ES-I3 (cell line): ENCODE data around the gene TACR2.

ENCODE experiments used
- H3K36me3 ChIP-seq: 2 replicates; pipeline ENCODE4 v1.6.1; 2013; ENCODE audit warnings: mild to moderate bottlenecking, low read length, control low read depth, moderate library complexity; ENCODE audit not compliant: insufficient read depth
- H3K4me1 ChIP-seq: 2 replicates; pipeline ENCODE4 v1.6.1; 2013; ENCODE audit warnings: mild to moderate bottlenecking, control low read depth, low read length; ENCODE audit not compliant: insufficient read depth
- H3K9ac ChIP-seq: 2 replicates; pipeline ENCODE4 v1.6.1; 2013; ENCODE audit warnings: low read depth, mild to moderate bottlenecking, low read length, moderate library complexity
- H3K9me3 ChIP-seq: 2 replicates; pipeline ENCODE4 v1.6.1; 2013; ENCODE audit warnings: mild to moderate bottlenecking, low read length, moderate library complexity; ENCODE audit not compliant: control insufficient read depth, insufficient read depth

Gene TACR2

DNA sequence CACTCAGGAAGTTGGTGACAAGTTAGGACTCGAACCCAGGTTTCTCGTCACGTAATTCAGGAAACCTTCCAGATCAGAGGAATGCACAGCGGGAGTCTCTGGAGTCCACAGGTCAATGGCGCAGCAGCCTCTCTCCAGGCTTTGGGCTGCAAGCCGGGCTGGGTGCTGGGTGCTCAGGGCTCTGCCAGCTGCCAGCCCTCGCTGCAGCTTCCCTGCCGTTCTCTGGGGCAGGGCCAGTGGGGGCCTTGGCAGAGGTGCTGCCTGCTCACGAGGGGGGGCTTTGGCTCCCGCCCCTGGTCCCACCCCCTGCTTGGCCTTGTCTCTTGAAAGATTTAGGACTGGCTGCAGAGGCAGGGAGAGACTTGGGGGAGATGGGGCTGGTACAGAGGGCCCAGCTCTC is at the start of gene TACR2:
TACR2 (minus strand) TSS at position 224 of the 400 bp plus-strand sequence. CDS start 595 bp downstream, outside the sequence.
- no peaks in the 10 kb centered on the region; the same call in 1 of the 2 replicates for H3K9me3 ChIP-seq
- no peak within 1 kb of the TSS for H3K9ac ChIP-seq
- no peaks in the 10 kb centered on the region for H3K36me3 ChIP-seq
- H3K4me1 ChIP-seq: no peaks in the 10 kb centered on the region; the same call in 1 of the 2 replicates

DNA sequence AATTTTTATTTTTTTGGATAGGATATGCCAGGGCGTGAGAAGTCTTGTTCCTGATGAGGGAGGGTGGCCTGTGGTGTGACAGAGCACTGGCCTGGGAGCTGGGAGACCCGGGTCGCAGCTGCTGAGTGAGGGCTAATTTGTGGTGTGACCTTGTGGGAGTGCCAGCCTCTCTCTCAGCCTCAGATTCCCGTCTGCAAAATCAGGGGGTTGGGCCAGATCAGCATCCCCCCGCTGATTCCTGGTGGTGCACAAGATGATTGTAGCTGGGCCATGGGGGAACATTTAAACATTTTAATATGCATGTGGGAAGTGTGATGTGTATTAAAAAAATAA is 49.4 kb upstream of the TACR2 start:
- peaks cover 9% of the 10 kb centered on the region; the same call in 1 of the 2 replicates for H3K4me1 ChIP-seq
- no peaks in the 10 kb centered on the region for H3K9me3 ChIP-seq
- no peaks in the 10 kb centered on the region for H3K36me3 ChIP-seq
- no peak overlapping the region for H3K9ac ChIP-seq

- Histone ChIP-seq H3K9ac (no peak overlapping the region), H3K9me3 (no peaks in the 10 kb centered on the region), H3K36me3 (no peaks in the 10 kb centered on the region), H3K4me1 (peaks cover 13% of the 10 kb centered on the region; the same call in 1 of the 2 replicates)
Observed at GRCh38 chr10:69465457-69466157, 48.9 kb upstream of the TACR2 start.

DNA sequence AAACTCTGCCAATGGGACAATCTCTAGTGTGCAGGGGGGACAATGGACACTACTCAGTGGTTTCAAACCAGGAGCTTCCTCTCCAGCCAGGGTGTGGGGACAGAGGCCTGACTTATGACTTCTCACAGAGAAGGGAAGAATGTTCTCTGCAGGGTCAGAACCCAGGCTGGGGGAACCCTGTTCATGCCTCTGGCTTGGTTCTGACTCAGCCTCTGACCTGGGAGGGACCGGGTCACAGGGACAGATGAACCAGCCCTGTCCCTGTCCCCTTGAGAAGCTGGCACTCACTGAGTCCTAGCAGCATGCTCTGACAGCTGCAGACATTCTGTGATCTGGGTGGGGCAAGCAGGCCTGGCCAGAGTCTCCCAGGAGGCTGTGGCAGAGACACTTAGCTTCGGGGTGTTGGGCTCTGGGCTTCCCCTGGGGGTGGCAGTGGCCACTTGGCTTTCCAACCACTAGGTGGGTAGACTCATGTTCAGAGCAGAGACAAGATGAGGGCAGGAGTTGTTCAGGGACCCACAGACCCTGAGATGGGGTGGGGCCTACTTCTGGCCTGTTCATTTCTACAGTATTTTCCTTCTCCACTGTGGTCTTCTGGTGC is 48.2 kb upstream of the TACR2 start:
- no peaks in the 10 kb centered on the region for H3K36me3 ChIP-seq
- H3K4me1 ChIP-seq: peaks cover 13% of the 10 kb centered on the region; the same call in 1 of the 2 replicates
- H3K9me3 ChIP-seq: no peaks in the 10 kb centered on the region
- no peak overlapping the region for H3K9ac ChIP-seq

DNA sequence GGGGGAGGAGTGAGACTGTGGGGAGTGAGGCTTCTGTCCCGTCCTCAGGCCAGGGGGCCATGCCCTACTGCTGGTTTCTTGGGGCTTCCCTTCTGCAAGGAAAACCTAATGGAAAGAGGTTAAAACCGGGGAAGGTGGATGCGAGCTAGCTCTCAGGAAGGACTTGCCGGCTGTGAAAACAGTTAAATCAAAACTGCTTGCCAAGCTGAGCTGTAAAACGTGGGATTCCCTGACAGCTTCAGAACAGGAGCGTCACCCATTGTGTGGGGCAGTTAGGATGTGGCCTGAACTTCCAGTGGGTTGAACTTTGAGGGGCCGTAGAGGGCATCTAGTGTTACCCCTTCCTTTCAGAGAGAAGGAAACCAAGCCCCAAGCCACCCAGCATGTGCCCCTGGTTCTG is 47.7 kb upstream of the TACR2 start:
- H3K9ac ChIP-seq: no peak overlapping the region
- H3K36me3 ChIP-seq: no peaks in the 10 kb centered on the region
- H3K9me3 ChIP-seq: no peaks in the 10 kb centered on the region
- H3K4me1 ChIP-seq: peaks cover 13% of the 10 kb centered on the region; the same call in 1 of the 2 replicates

- no peaks in the 10 kb centered on the region for H3K9me3 ChIP-seq
- H3K4me1 ChIP-seq: peaks cover 13% of the 10 kb centered on the region; the same call in 1 of the 2 replicates
- H3K9ac ChIP-seq: no peak overlapping the region
- no peaks in the 10 kb centered on the region for H3K36me3 ChIP-seq
Observed at GRCh38 chr10:69463886-69464285, 47.2 kb upstream of the TACR2 start.

DNA sequence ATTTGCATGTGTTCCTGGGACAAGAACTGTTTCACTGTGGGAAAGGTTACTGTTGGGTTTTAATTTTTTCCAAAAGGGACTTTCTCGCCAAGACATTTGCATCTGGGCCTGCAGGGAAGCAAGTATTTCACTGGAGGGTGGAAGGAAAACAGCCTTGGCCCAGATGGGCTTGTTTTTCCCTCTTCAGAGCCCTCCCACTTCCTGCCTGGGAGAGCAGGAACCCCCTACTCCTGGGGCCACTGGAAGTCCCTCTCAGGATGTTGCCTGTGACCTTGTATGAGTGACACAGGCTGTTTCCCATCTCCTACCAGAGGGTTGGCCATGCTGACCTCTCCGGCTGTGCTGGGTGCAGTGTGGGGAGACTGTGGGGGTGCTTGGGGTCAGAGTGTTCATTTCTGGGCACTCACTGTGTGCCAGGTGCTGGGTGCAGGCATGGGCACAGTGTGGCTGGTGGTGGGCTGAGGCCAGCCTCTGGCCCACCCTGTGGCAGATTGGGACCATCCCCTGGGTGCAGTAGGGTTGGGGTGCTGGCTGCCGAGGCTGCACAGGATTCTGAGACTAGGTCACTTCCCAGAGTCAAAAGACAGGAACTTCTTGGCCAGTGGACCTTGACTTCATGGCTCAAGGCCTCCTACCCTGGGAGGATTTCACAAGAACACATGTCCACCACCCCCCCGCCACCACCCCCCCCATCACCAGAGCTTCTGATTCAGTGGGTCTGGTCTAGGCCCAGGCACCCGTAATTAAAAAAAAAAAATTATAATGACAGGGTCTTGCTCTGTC is 44.7 kb upstream of the TACR2 start:
- H3K4me1 ChIP-seq: peaks cover 14% of the 10 kb centered on the region; the same call in 1 of the 2 replicates
- H3K9ac ChIP-seq: no peak overlapping the region

GRCh38 chr10:69460576-69461242 is 44.0 kb upstream of the TACR2 start:
- H3K4me1 ChIP-seq: peaks cover 14% of the 10 kb centered on the region; the same call in 1 of the 2 replicates
- no peak overlapping the region for H3K9ac ChIP-seq
- no peaks in the 10 kb centered on the region for H3K9me3 ChIP-seq
- H3K36me3 ChIP-seq: no peaks in the 10 kb centered on the region

More for the DNA sequence above, 44.7 kb upstream of the TACR2 start:
- Histone ChIP-seq H3K9me3 (no peaks in the 10 kb centered on the region), H3K36me3 (no peaks in the 10 kb centered on the region)

- Histone ChIP-seq H3K9ac (no peak overlapping the region), H3K9me3 (no peaks in the 10 kb centered on the region), H3K36me3 (no peaks in the 10 kb centered on the region), H3K4me1 (peaks cover 14% of the 10 kb centered on the region; the same call in 1 of the 2 replicates)
Observed at GRCh38 chr10:69459893-69460575, 43.3 kb upstream of the TACR2 start.

DNA sequence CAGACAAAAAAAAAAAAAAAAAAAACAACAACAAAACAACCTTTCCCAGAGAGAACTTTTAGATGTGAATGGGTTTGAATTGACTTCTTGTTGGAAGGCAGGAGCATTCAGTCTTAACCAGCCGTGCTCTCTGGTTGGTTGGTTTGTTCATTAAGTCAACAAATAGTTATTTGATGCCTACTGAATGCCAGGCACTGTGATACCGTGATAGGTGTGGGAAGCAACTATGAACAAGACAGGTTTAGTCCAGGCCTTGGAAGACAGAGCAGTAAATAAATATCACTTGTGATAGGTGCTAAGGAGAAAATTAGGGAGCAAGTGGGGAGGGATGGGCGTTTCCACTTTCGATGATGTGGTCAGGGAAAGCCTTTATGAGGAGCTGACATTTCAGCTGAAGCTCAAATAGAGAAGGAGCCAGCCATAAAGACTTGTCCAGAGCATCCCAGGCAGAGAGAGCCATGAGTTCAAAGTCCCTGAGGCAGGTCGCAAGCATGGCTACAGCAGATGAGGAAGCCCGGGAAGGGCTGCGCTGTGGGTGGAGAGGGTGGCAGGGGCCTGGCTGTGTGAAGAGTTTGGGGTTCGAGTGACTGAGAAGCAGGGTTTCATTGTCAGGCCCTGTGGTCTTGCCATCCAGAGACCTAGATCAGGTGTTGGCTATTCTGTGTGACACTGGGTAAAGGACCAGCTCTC is 42.5 kb upstream of the TACR2 start:
- Histone ChIP-seq H3K9me3 (no peaks in the 10 kb centered on the region), H3K4me1 (peaks cover 14% of the 10 kb centered on the region; the same call in 1 of the 2 replicates)

DNA sequence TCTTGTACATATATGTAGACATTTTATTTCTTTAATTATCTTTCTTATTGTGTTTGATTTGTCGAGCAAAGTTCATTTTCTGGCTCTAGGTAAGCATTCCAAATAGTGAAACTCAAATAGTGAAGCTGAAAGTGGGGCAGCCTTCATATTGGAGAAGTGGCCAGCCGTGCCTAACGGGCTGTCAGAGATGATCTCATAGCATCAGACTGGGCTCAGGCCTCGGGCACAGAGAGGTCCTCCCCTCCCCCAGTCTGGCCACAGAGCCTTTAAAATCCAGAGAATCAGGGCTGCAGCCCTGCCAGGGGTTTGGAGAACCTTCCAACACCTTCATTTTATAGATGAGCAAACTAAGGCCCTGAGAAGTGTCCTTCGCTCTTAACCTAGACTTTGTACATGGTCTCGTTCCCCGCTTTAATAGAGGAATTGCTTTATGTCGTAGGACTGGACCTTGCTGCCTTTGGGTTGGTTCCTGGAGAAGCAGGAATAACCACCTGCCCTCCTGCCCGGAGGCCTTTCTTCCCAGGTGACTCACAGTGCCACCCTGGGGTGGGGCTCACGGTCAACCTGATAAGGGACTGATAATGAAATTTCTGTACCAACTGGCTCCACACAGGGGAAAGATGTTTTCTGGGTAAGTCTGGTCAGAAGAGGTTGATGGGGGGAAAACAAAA is 41.8 kb upstream of the TACR2 start:
- H3K9me3 ChIP-seq: no peaks in the 10 kb centered on the region
- no peak overlapping the region for H3K9ac ChIP-seq
- H3K36me3 ChIP-seq: no peaks in the 10 kb centered on the region
- H3K4me1 ChIP-seq: peaks cover 14% of the 10 kb centered on the region; the same call in 1 of the 2 replicates

More for the DNA sequence above, 42.5 kb upstream of the TACR2 start:
- H3K36me3 ChIP-seq: no peaks in the 10 kb centered on the region
- no peak overlapping the region for H3K9ac ChIP-seq

- Histone ChIP-seq H3K4me1 (peaks cover 14% of the 10 kb centered on the region; the same call in 1 of the 2 replicates), H3K9me3 (no peaks in the 10 kb centered on the region), H3K36me3 (no peaks in the 10 kb centered on the region), H3K9ac (no peak overlapping the region)
Observed at GRCh38 chr10:69457771-69458237, 41.1 kb upstream of the TACR2 start.
